H1 (cell line): ENCODE measurements around the gene POLR1D. TPM values are rescaled to one million over a fixed set of nuclear protein-coding genes. Genes with fewer than 3 reads are reported as not detected.

Experiments used
- ASH2L ChIP-seq: fragments of 200-600, 300-600 bp; sonication (generic); IDR thresholded peaks from one replicate; pipeline ENCODE4 v1.7.1; 2017; ENCODE audit warnings: low read length
- ATF2 ChIP-seq: IDR thresholded peaks from 2 replicates; pipeline ENCODE4 v1.6.1; 2012; ENCODE audit warnings: low read length, inconsistent platforms
- CBX5 ChIP-seq: fragments of 300-800, 300-1000 bp; sonication (generic); IDR thresholded peaks from 2 replicates; pipeline ENCODE4 v1.7.1; 2016; ENCODE audit warnings: antibody characterized with exemption, low read length, low read depth
- CTCF ChIP-seq, 3 experiments: IDR thresholded peaks; 1 replicate in 2 of 3; 2 replicates in 1 of 3; pipeline versions ENCODE4 v1.5.1 to v1.6.1; 2011; ENCODE audit warnings: low read length in 3 of 3, mild to moderate bottlenecking in 3 of 3, inconsistent platforms in 2 of 3, low read depth in 1 of 3, moderate library complexity in 1 of 3; ENCODE audit not compliant: insufficient read depth in 1 of 3; ENCODE audit errors: control extremely low read depth in 1 of 3
- EP300 ChIP-seq, 2 experiments: IDR thresholded peaks; 1 replicate in 1 of 2; 2 replicates in 1 of 2; pipeline ENCODE4 v1.6.1; 2011 to 2012; ENCODE audit warnings: low read depth in 2 of 2, low read length in 2 of 2, mild to moderate bottlenecking in 2 of 2, borderline replicate concordance in 1 of 2, inconsistent platforms in 1 of 2, moderate library complexity in 1 of 2
- FOSL1 ChIP-seq: IDR thresholded peaks from 2 replicates; pipeline ENCODE4 v1.6.1; 2011; ENCODE audit warnings: mild to moderate bottlenecking, low read depth, low read length, moderate library complexity; ENCODE audit not compliant: insufficient read depth
- GABPA ChIP-seq: IDR thresholded peaks from 2 replicates; pipeline ENCODE4 v1.6.1; 2011; ENCODE audit warnings: mild to moderate bottlenecking, low read length, moderate library complexity, borderline replicate concordance; ENCODE audit not compliant: insufficient read depth
- GTF2F1 ChIP-seq: IDR thresholded peaks from 2 replicates; pipeline ENCODE4 v1.6.1; 2012; ENCODE audit warnings: low read depth, low read length, improper control_type of control experiment, borderline replicate concordance
- JUND ChIP-seq: IDR thresholded peaks from 2 replicates; pipeline ENCODE4 v1.6.1; 2011; ENCODE audit warnings: mild to moderate bottlenecking, improper control_type of control experiment, low read length
- POLR2A ChIP-seq, 2 experiments: IDR thresholded peaks; 1 replicate in 1 of 2; 2 replicates in 1 of 2; pipeline ENCODE4 v1.6.1; 2011; ENCODE audit warnings: low read depth in 2 of 2, low read length in 2 of 2, mild to moderate bottlenecking in 2 of 2; ENCODE audit errors: control extremely low read depth in 1 of 2
- RFX5 ChIP-seq: IDR thresholded peaks from 2 replicates; pipeline ENCODE4 v1.6.1; 2011; ENCODE audit warnings: low read depth, low read length, improper control_type of control experiment, borderline replicate concordance
- RNF2 ChIP-seq: fragments of 200-900, 300-1000 bp; sonication (generic); IDR thresholded peaks from 2 replicates; pipeline ENCODE4 v1.7.1; 2016; ENCODE audit warnings: borderline replicate concordance, low read depth, mild to moderate bottlenecking, antibody characterized with exemption, low read length; ENCODE audit not compliant: poor library complexity, severe bottlenecking; ENCODE audit errors: missing control alignments
- SAP30 ChIP-seq: fragments of 300-600 bp; sonication (generic); IDR thresholded peaks from 2 replicates; pipeline ENCODE4 v1.7.1; 2012; ENCODE audit warnings: low read length, moderate library complexity, mild to moderate bottlenecking, inconsistent platforms; ENCODE audit not compliant: insufficient read depth, insufficient replicate concordance
- SIN3A ChIP-seq, 2 experiments: IDR thresholded peaks in 1 of 2; conservative IDR thresholded peaks in 1 of 2; 2 replicates each; pipeline ENCODE4 v1.6.1; 2011 to 2012; ENCODE audit warnings: low read length in 2 of 2, improper control_type of control experiment in 1 of 2, low read depth in 1 of 2, mild to moderate bottlenecking in 1 of 2
- SP4 ChIP-seq: IDR thresholded peaks from 2 replicates; pipeline ENCODE4 v1.6.1; 2012; ENCODE audit warnings: low read length, inconsistent platforms
- SUZ12 ChIP-seq: fragments of 200-600 bp; sonication (generic); IDR thresholded peaks from 2 replicates; pipeline ENCODE4 v1.6.1; 2012; ENCODE audit warnings: mild to moderate bottlenecking, inconsistent platforms, low read length, moderate library complexity, mixed read lengths
- YY1 ChIP-seq: IDR thresholded peaks from 2 replicates; pipeline ENCODE4 v1.6.1; 2011; ENCODE audit warnings: low read depth, mild to moderate bottlenecking, low read length
- polyA plus RNA-seq, 7 experiments: library from polyadenylated mRNA; depleted of rRNA in 3 of 7; stranded (reverse) in 5 of 7; unstranded in 2 of 7; fragments of >200 nt in 5 of 7; fragments of 200-250 nt in 2 of 7; gene quantifications; 1 replicate in 5 of 7; 2 replicates in 1 of 7; 4 replicates in 1 of 7; pipeline versions ENCODE4 v1.2.1 to v1.2.3, GENCODE V29; 2011 to 2013; ENCODE audit warnings: missing spikeins in 2 of 7, mixed read lengths in 2 of 7
- total RNA-seq: library from RNA; stranded (reverse); fragmentation: NEBNext Ultra II Directional; extraction: Animal tissue kit (Norgen Biotek cat#: 25700); gene quantifications from 2 replicates; pipeline ENCODE4 v1.2.1, GENCODE V29; 2021
- TF ChIP-seq, protein P1 (sequence below): IDR thresholded peaks from 2 replicates; pipeline ENCODE4 v1.6.1; 2011; ENCODE audit warnings: low read depth, mild to moderate bottlenecking, low read length; ENCODE audit not compliant: insufficient read depth

The POLR1D gene
- total and polyA plus RNA-seq, 2 of the 8 experiments (the other 6 are each of a cell fraction or from before 2014, with no cell fraction given), result 226 to 232 TPM

GRCh38 chr13:27621366-27622101 is at the start of gene POLR1D (continued):
- TF ChIP-seq EP300 (IDR thresholded peaks at IDR 0.05; ENCODE audit: borderline replicate concordance in 1 of 2, low read depth in 2 of 2, low read length in 2 of 2), result no peak; a peak in 1 of 3 replicates
- no peak for TF ChIP-seq ATF2
- TF ChIP-seq GTF2F1, result 0 out of 2 replicates have a peak, but pooled peaks have one; percentile 32
- TF ChIP-seq RFX5, result no peak
- peak; percentile 93 for TF ChIP-seq JUND
- peak; percentile 81 for TF ChIP-seq ASH2L
- no peak for TF ChIP-seq CTCF (IDR thresholded peaks at IDR 0.05; ENCODE audit: control extremely low read depth in 1 of 3, insufficient read depth in 1 of 3, low read depth in 1 of 3, low read length in 3 of 3)
- TF ChIP-seq CBX5, result no peak
- TF ChIP-seq YY1, result no peak
- no peak for TF ChIP-seq GABPA
- TF ChIP-seq SIN3A (conservative IDR thresholded peaks at IDR 0.05 in 1 of 2, IDR thresholded peaks at IDR 0.05 in 1 of 2; ENCODE audit: low read depth in 1 of 2, low read length in 2 of 2), result peak in 1 of 2 experiments; percentile 65; a peak in 1 of 4 replicates
- no peak for TF ChIP-seq SP4
- TF ChIP-seq SAP30, result no peak
- peak; percentile 68 to 71 for TF ChIP-seq POLR2A (IDR thresholded peaks at IDR 0.05; ENCODE audit: control extremely low read depth in 1 of 2, low read depth in 2 of 2, low read length in 2 of 2)
- TF ChIP-seq, protein P1, sequence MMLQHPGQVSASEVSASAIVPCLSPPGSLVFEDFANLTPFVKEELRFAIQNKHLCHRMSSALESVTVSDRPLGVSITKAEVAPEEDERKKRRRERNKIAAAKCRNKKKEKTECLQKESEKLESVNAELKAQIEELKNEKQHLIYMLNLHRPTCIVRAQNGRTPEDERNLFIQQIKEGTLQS, result 0 out of 2 replicates have a peak, but pooled peaks have one; percentile 31
- no peak for TF ChIP-seq SUZ12
- no peak for TF ChIP-seq RNF2
- no peak for TF ChIP-seq FOSL1
